Measurements from ENCODE around the gene NPB.

DNA sequence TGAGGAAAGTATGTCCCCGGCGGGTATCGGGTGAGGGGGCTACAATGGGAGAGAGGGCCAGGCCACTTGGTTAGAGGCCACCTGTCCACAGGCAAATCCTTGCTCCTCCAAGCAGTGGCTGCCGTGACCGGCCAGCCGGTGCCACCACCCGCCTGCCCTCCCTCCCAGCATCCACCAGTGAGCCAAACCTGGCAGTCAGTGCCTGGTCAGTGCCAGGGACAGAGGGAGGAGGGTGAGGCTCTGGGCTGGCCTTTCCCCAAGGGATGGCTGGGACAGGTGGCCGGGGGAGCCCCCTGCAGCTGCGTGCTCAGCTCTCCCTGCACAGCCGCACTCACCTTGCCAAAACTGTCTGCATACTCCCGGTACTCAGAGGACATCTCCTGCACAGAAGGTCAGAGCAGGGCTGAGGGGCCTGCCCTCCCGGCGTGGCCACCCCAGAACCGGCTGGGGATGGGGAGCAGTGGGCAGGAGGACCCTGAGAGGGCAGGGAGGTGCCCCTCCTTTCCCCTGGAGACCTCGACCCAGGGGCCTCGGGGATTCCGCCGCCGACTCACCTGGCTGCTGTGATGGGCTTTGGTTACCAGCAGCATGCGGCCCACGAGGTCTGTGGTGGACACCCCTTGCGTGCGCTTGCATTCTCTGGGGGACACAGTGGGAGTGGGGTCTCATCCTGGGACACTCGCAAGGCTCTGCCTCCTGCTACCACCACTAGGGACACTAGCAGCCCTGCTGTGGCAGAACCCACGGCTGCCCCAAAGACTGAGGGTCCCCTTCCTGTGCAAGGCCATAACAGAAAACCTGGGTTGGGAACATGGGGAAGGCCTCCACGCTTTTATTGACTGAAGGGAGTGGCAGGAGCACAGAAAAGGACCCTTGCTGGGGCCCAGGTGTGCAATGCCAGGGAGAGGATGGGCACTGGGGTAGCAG, 5.4 kb downstream of the NPB start:
- TF ChIP-seq SPI1 (IDR thresholded peaks at IDR 0.05; ENCODE audit: low read depth, low read length) = no peak
- no peak for TF ChIP-seq POU2F2 (IDR thresholded peaks at IDR 0.05; ENCODE audit: low read depth, low read length)
- TF ChIP-seq POLR2AphosphoS5 (IDR thresholded peaks at IDR 0.05; ENCODE audit: low read depth, low read length) = no peak
